PC-9 (cell line): ENCODE data around the gene CDK5. TPM values are rescaled to one million over a fixed set of nuclear protein-coding genes. Genes with fewer than 3 reads are reported as not detected.

Experiments
- BruUV-seq: library from RNA; stranded (reverse); fragments of 400-500 nt; replicated peaks from 2 replicates; lab custom pipeline; 2021; lab: Mats Ljungman, UMichigan
- CTCF ChIA-PET: fragments of 300-600 bp; sonication (Branson Sonifier 250); formaldehyde crosslinking; loops from one replicate; lab custom pipeline; 2022; ENCODE audit warnings: antibody characterized with exemption; lab: Charles Lee
- POLR2A ChIA-PET: fragments of 300-600 bp; sonication (Branson Sonifier 250); formaldehyde crosslinking; loops from one replicate; lab custom pipeline; 2022; ENCODE audit warnings: antibody characterized with exemption; ENCODE audit not compliant: unreplicated experiment; lab: Charles Lee
- DNase-seq, 2 experiments: peaks; one replicate each; pipeline versions ENCODE4 v3.0.0 to v3.0.0-alpha.2; 2015 to 2022; ENCODE audit warnings: mixed read lengths in 1 of 2
- H2AFZ ChIP-seq: fragments of 200-600 bp; sonication (generic); 2 replicates; pipeline ENCODE4 v1.8.1; 2017; ENCODE audit warnings: antibody characterized with exemption
- H3F3A ChIP-seq: fragments of 200-600 bp; sonication (generic); 2 replicates; pipeline ENCODE4 v1.8.1; 2017; ENCODE audit warnings: antibody characterized with exemption, mild to moderate bottlenecking, low read depth; ENCODE audit not compliant: insufficient read depth
- H3K27ac ChIP-seq: fragments of 200-600 bp; sonication (generic); 2 replicates; pipeline ENCODE4 v1.6.1; 2016; ENCODE audit warnings: mixed run types
- H3K27me3 ChIP-seq: fragments of 200-600 bp; sonication (generic); 2 replicates; pipeline ENCODE4 v1.6.1; 2016; ENCODE audit warnings: low read depth, mixed run types; ENCODE audit not compliant: insufficient read depth
- H3K36me3 ChIP-seq: fragments of 200-600 bp; sonication (generic); 2 replicates; pipeline ENCODE4 v1.6.1; 2016; ENCODE audit warnings: low read depth, mixed run types
- H3K4me1 ChIP-seq: fragments of 200-600 bp; sonication (generic); replicated peaks from 2 replicates; pipeline ENCODE4 v1.6.1; 2016; ENCODE audit warnings: mixed run types; ENCODE audit not compliant: insufficient read depth
- H3K4me2 ChIP-seq: fragments of 200-600 bp; sonication (generic); 2 replicates; pipeline ENCODE4 v1.6.1; 2017; ENCODE audit warnings: mixed run types
- H3K4me3 ChIP-seq: fragments of 200-600 bp; sonication (generic); 2 replicates; pipeline ENCODE4 v1.6.1; 2016; ENCODE audit warnings: mixed run types
- H3K79me2 ChIP-seq: fragments of 200-600 bp; sonication (generic); 2 replicates; pipeline ENCODE4 v1.6.1; 2017; ENCODE audit warnings: low read depth, mixed run types
- H3K9me2 ChIP-seq: fragments of 200-600 bp; sonication (generic); 2 replicates; pipeline ENCODE4 v1.8.1; 2017; ENCODE audit warnings: mild to moderate bottlenecking; ENCODE audit not compliant: insufficient read depth
- H3K9me3 ChIP-seq: fragments of 200-600 bp; sonication (generic); 2 replicates; pipeline ENCODE4 v1.8.1; 2016; ENCODE audit warnings: low read depth; ENCODE audit not compliant: insufficient read depth
- H4K20me1 ChIP-seq: fragments of 200-600 bp; sonication (generic); 2 replicates; pipeline ENCODE4 v1.8.1; 2017; ENCODE audit not compliant: insufficient read depth
- EZH2 ChIP-seq: fragments of 200-600 bp; sonication (generic); IDR thresholded peaks from 2 replicates; pipeline ENCODE4 v1.8.0; 2017; ENCODE audit warnings: antibody characterized with exemption, low read depth
- intact Hi-C: fragments of 100-400 bp; cut with micrococcal nuclease; formaldehyde crosslinking; loops from one replicate; pipeline ENCODE4 v1.10.0; 2022; ENCODE audit not compliant: unreplicated experiment
- total RNA-seq: library from RNA; stranded (reverse); gene quantifications from 2 replicates; pipeline ENCODE4 v1.2.3, GENCODE V29; 2021
- TF ChIP-seq, protein P1 (sequence below): fragments of 200-600 bp; sonication (generic); conservative IDR thresholded peaks from 2 replicates; pipeline ENCODE4 v1.6.1; 2017; ENCODE audit warnings: mixed run types, antibody characterized with exemption, mild to moderate bottlenecking, moderate library complexity

The CDK5 gene
- total RNA-seq, 1 experiment from 2014 or later = 45.7 TPM

DNA sequence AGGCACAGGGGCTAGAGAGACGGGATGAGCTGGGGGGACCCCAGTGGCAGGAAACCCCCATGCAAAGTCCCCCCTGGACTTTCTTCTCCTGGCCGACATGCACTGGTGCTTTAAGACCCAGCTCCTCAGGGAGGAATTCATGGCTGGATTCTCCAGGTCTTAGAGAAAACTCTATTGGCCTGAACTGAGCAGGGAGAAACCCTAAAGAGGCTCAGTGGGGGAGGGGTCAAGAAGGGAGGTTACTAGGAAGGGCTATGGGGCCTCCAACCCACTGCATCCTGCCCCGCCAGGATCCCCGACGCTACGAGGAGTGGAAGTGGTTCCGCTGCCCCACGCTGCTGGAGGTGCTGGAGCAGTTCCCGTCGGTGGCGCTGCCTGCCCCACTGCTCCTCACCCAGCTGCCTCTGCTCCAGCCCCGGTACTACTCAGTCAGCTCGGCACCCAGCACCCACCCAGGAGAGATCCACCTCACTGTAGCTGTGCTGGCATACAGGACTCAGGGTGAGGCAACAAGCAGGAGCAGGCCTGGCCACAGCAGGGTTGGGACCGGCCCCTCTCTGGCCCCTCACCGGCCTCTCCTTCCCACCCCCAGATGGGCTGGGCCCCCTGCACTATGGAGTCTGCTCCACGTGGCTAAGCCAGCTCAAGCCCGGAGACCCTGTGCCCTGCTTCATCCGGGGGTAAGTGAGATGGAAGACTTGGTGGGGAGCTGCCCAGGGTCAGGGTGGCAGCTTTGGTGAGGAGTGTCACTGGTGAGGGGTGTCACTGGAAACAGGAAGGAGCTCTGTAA is 47.2 kb downstream of the CDK5 start:
- Histone ChIP-seq H3K36me3 (no peaks in the 10 kb centered on the region), H3K27ac (no peak overlapping the region), H3K4me1 (peaks cover 26% of the 10 kb centered on the region), H3K79me2 (no peaks in the 10 kb centered on the region), H3K9me3 (no peaks in the 10 kb centered on the region), H2AFZ (no peak overlapping the region), H3F3A (peaks cover 8% of the 10 kb centered on the region), H3K4me2 (no peak overlapping the region), H3K4me3 (no peak overlapping the region), H3K27me3 (no peaks in the 10 kb centered on the region), H3K9me2 (no peaks in the 10 kb centered on the region), H4K20me1 (no peaks in the 10 kb centered on the region)
- no peak for TF ChIP-seq EZH2
- TF ChIP-seq, protein P1, sequence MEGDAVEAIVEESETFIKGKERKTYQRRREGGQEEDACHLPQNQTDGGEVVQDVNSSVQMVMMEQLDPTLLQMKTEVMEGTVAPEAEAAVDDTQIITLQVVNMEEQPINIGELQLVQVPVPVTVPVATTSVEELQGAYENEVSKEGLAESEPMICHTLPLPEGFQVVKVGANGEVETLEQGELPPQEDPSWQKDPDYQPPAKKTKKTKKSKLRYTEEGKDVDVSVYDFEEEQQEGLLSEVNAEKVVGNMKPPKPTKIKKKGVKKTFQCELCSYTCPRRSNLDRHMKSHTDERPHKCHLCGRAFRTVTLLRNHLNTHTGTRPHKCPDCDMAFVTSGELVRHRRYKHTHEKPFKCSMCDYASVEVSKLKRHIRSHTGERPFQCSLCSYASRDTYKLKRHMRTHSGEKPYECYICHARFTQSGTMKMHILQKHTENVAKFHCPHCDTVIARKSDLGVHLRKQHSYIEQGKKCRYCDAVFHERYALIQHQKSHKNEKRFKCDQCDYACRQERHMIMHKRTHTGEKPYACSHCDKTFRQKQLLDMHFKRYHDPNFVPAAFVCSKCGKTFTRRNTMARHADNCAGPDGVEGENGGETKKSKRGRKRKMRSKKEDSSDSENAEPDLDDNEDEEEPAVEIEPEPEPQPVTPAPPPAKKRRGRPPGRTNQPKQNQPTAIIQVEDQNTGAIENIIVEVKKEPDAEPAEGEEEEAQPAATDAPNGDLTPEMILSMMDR = no peak
- ChIA-PET POLR2A (no interaction called here), CTCF (interaction anchor here (0.5 to 1.0 kb wide), 3 partner anchors 45 to 102 kb away, joined by 3 to 11 read pairs (median 4); no protein-coding TSS in a partner anchor)
- no TSS peak for BruUV-seq
- intact Hi-C loops = no loop called here
- DNase-seq = peak in 1 of 2 experiments; percentile 27

DNA sequence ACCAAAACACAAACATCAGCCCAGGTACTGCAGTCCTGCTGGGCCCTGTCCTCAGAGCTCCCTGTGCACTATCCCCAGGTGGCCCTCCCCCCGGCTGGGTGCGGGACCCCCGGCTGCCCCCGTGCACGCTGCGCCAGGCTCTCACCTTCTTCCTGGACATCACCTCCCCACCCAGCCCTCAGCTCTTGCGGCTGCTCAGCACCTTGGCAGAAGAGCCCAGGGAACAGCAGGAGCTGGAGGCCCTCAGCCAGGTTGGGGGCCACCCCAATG is 47.7 kb downstream of the CDK5 start:
- Histone ChIP-seq H3K27me3 (no peaks in the 10 kb centered on the region), H4K20me1 (no peaks in the 10 kb centered on the region), H3K4me3 (no peak overlapping the region), H3K4me2 (no peak overlapping the region), H3K79me2 (no peaks in the 10 kb centered on the region), H3K4me1 (peaks cover 26% of the 10 kb centered on the region), H2AFZ (no peak overlapping the region), H3K9me3 (no peaks in the 10 kb centered on the region), H3K9me2 (no peaks in the 10 kb centered on the region), H3F3A (peaks cover 4% of the 10 kb centered on the region), H3K27ac (no peak overlapping the region), H3K36me3 (no peaks in the 10 kb centered on the region)
- no peak for DNase-seq
- ChIA-PET CTCF (interaction anchor here (0.6 to 1.0 kb wide), 3 partner anchors 14 to 45 kb away, joined by 3 to 7 read pairs (median 4); partner anchors contain the start of gene ATG9B), POLR2A (interaction anchor here (0.6 kb wide), 1 partner anchor 18 kb away, joined by 21 read pairs; the partner anchor contains the start of gene ABCB8)
- TF ChIP-seq, protein P1 = no peak
- TF ChIP-seq EZH2 = no peak
- no TSS peak for BruUV-seq
- intact Hi-C loops = no loop called here

GRCh38 chr7:151009327-151010036 is 48.2 kb downstream of the CDK5 start:
- H3K4me2 ChIP-seq = no peak overlapping the region
- H2AFZ ChIP-seq = no peak overlapping the region
- H3K4me1 ChIP-seq = peaks cover 26% of the 10 kb centered on the region

More at GRCh38 chr7:151009327-151010036, 48.2 kb downstream of the CDK5 start:
- H3K9me2 ChIP-seq = no peaks in the 10 kb centered on the region
- H4K20me1 ChIP-seq = no peaks in the 10 kb centered on the region
- H3K4me3 ChIP-seq = no peak overlapping the region
- BruUV-seq = no TSS peak
- H3K79me2 ChIP-seq = no peaks in the 10 kb centered on the region
- intact Hi-C loops = no loop called here
- no peaks in the 10 kb centered on the region for H3K27me3 ChIP-seq
- no peaks in the 10 kb centered on the region for H3K36me3 ChIP-seq
- ChIA-PET CTCF (interaction anchor here (0.6 to 1.0 kb wide), 3 partner anchors 15 to 44 kb away, joined by 3 to 7 read pairs (median 4); partner anchors contain the start of gene ATG9B), POLR2A (interaction anchor here (0.6 kb wide), 1 partner anchor 19 kb away, joined by 21 read pairs; the partner anchor contains the start of gene ABCB8)
- H3K27ac ChIP-seq = no peak overlapping the region
- TF ChIP-seq EZH2 = no peak
- TF ChIP-seq, protein P1 = no peak
- H3F3A ChIP-seq = peaks cover 4% of the 10 kb centered on the region; the same call in 1 of the 2 replicates
- H3K9me3 ChIP-seq = no peaks in the 10 kb centered on the region
- DNase-seq = no peak
